ENCODE results near the gene HOXA13.

Gene HOXA13

GRCh38 chr7:27148031-27148755 lies 51.7 kb downstream of the HOXA13 start:
- no peak for DNase-seq (ENCODE audit: low read depth)

- DNase-seq (ENCODE audit: low read depth), result no peak
Measured at GRCh38 chr7:27147199-27148030, 52.5 kb downstream of the HOXA13 start, which contains the start of gene HOXA6. TSS of gene HOXA6 (minus strand) at chr7:27147774. CDS start at chr7:27147749, 25 bp downstream.

- no peak for DNase-seq (ENCODE audit: low read depth)
Measured at GRCh38 chr7:27146491-27147198, 53.2 kb downstream of the HOXA13 start.

GRCh38 chr7:27145914-27146412 lies 53.9 kb downstream of the HOXA13 start:
- no peak for DNase-seq (ENCODE audit: low read depth)

GRCh38 chr7:27145165-27145913 lies 54.6 kb downstream of the HOXA13 start:
- DNase-seq (ENCODE audit: low read depth), result no peak

GRCh38 chr7:27144781-27145164 lies 55.1 kb downstream of the HOXA13 start:
- no peak for DNase-seq (ENCODE audit: low read depth)

Data from HS-5 (cell line).